Thoracic aorta (tissue), 2 donors: Measurements from ENCODE around the gene MIPOL1. TPM values are rescaled to one million over a fixed set of nuclear protein-coding genes. Genes with fewer than 3 reads are reported as not detected.

Experiments
- ATAC-seq: fragments of 150-250 bp; one replicate; pipeline ENCODE4 v1.8.0; 2017; ENCODE audit warnings: low read depth; ENCODE audit not compliant: insufficient number of reproducible peaks, low FRiP score
- DNase-seq: peaks from one replicate; pipeline ENCODE4 v3.0.0-alpha.2; 2020; ENCODE audit warnings: low spot score
- H3K27ac ChIP-seq, 2 donors: fragments of 200-600 bp; sonication (generic); 1 replicate in 1 of 2; 2 replicates in 1 of 2; pipeline ENCODE4 v1.5.1; 2016; ENCODE audit warnings: mild to moderate bottlenecking in 2 of 2, moderate library complexity in 2 of 2
- H3K27me3 ChIP-seq: fragments of 200-600 bp; sonication (generic); replicated peaks from 2 replicates; pipeline ENCODE4 v1.6.0; 2016; ENCODE audit warnings: mild to moderate bottlenecking; ENCODE audit not compliant: insufficient read depth
- H3K36me3 ChIP-seq: fragments of 200-600 bp; sonication (generic); one replicate; pipeline ENCODE4 v1.5.1; 2016
- H3K4me1 ChIP-seq, 2 donors: fragments of 200-600 bp; sonication (generic); 1 replicate in 1 of 2; 2 replicates in 1 of 2; pipeline versions ENCODE4 v1.5.1 to v1.6.0; 2016; ENCODE audit warnings: low read depth in 2 of 2, mild to moderate bottlenecking in 1 of 2; ENCODE audit not compliant: control insufficient read depth in 1 of 2
- H3K4me3 ChIP-seq: fragments of 200-600 bp; sonication (generic); 2 replicates; pipeline ENCODE4 v1.5.1; 2016; ENCODE audit warnings: mild to moderate bottlenecking
- H3K9me3 ChIP-seq: fragments of 200-600 bp; sonication (generic); 2 replicates; pipeline ENCODE4 v1.5.1; 2016
- total RNA-seq, 2 donors: library from RNA; depleted of rRNA; stranded (reverse); fragments of >200 nt; gene quantifications; one replicate each; pipeline versions ENCODE4 v1.1.0 to v1.2.3, GENCODE V29; 2016
- TF ChIP-seq, protein P1 (sequence below): fragments of 200-600 bp; sonication (generic); IDR thresholded peaks from one replicate; pipeline ENCODE4 v1.5.1; 2019; ENCODE audit warnings: antibody characterized with exemption

MIPOL1 gene
- total RNA-seq, 2 donors from 2014 or later, result 13.1 to 16.8 TPM

DNA sequence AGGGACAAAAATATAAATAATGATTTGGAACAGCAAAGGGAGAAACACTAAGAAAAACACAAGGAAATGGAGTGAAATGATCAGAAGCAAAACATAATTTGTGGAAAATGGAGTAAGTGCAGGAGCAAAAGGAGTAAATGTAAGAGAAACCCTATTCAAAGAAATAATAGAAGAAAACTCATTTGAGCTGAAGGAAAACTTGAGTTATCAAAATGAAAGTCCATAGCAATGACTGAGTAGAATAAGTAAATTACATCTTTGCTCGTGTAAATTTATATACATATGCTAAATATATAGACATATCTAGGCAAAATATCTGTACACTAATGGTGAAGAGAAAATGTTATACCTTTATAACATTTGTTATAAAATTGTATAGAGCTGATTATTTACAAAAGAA lies 203.4 kb downstream of the MIPOL1 start:
- Histone ChIP-seq H3K27ac (no peak overlapping the region), H3K9me3 (peaks cover 6% of the 10 kb centered on the region), H3K27me3 (no peaks in the 10 kb centered on the region), H3K4me1 (no peaks in the 10 kb centered on the region), H3K4me3 (no peak overlapping the region), H3K36me3 (no peaks in the 10 kb centered on the region)
- TF ChIP-seq, protein P1, sequence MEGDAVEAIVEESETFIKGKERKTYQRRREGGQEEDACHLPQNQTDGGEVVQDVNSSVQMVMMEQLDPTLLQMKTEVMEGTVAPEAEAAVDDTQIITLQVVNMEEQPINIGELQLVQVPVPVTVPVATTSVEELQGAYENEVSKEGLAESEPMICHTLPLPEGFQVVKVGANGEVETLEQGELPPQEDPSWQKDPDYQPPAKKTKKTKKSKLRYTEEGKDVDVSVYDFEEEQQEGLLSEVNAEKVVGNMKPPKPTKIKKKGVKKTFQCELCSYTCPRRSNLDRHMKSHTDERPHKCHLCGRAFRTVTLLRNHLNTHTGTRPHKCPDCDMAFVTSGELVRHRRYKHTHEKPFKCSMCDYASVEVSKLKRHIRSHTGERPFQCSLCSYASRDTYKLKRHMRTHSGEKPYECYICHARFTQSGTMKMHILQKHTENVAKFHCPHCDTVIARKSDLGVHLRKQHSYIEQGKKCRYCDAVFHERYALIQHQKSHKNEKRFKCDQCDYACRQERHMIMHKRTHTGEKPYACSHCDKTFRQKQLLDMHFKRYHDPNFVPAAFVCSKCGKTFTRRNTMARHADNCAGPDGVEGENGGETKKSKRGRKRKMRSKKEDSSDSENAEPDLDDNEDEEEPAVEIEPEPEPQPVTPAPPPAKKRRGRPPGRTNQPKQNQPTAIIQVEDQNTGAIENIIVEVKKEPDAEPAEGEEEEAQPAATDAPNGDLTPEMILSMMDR, result no peak
- ATAC-seq (no peak), DNase-seq (no peak)

- TF ChIP-seq, protein P1, result no peak
- Histone ChIP-seq H3K27ac (no peak overlapping the region), H3K36me3 (no peaks in the 10 kb centered on the region), H3K9me3 (peaks cover 6% of the 10 kb centered on the region), H3K4me3 (no peak overlapping the region), H3K27me3 (no peaks in the 10 kb centered on the region), H3K4me1 (no peaks in the 10 kb centered on the region)
- DNase-seq (no peak), ATAC-seq (no peak)
These were observed 205.9 kb downstream of the MIPOL1 start for GRCh38 chr14:37403626-37404025.

DNA sequence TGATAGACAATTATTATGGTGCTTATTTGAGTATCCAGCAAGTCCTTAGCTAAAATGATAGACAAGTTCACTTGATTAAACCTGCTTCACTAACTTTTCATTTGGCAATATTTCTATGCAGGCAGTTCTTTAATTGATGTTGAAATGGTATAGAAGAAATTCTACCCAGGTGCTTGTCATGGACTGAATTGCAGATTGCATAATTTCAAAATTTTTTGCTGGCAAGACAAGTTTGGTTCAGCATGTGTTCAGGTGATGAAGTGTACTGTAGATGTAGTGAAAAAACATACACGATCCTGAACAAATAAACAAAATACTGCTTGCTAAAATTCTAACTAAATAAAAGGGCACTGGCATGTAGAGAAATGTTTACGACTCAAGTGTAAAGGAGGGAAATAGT lies 208.4 kb downstream of the MIPOL1 start:
- Histone ChIP-seq H3K4me1 (no peaks in the 10 kb centered on the region), H3K36me3 (no peaks in the 10 kb centered on the region), H3K27me3 (no peaks in the 10 kb centered on the region), H3K4me3 (no peak overlapping the region), H3K9me3 (no peaks in the 10 kb centered on the region), H3K27ac (no peak overlapping the region)
- ATAC-seq (no peak), DNase-seq (no peak)
- TF ChIP-seq, protein P1, result no peak

DNA sequence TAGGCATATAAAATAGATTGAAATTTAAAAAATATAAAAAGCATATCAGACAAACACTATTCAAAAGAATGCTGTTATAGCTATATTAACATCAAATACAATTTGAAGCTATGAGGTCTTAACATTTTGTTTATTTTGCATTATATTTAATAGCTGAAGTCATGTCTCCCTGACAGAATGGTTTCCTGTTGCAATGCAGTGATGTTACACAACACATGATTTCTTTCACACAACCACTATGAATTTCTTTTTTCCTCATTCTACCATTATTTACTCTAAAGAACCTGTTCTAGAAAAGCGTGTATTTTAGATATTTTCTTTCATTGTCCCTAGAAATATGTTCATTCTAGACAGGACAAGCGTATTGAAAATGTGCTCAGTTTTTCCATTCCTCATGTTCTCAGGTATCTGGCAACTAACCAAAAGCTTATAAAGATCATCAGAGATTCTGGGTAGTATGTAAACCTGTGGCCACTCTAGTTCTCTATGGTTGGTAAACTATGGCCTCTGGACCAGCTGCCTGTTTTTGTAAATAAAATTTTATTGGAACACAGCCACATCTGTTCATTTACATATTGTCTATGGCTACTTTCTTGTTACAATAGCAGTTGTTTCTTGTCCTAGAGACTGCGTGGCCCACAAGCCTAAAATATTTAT lies 213.5 kb downstream of the MIPOL1 start:
- Histone ChIP-seq H3K4me3 (no peak overlapping the region), H3K4me1 (no peaks in the 10 kb centered on the region), H3K27me3 (no peaks in the 10 kb centered on the region), H3K36me3 (no peaks in the 10 kb centered on the region), H3K9me3 (no peaks in the 10 kb centered on the region), H3K27ac (no peak overlapping the region)
- ATAC-seq (no peak), DNase-seq (no peak)
- TF ChIP-seq, protein P1, result no peak

GRCh38 chr14:37413050-37413449 lies 215.3 kb downstream of the MIPOL1 start:
- TF ChIP-seq, protein P1, result no peak
- no peak for ATAC-seq
- H3K27ac ChIP-seq, result no peak overlapping the region

More at GRCh38 chr14:37413050-37413449, 215.3 kb downstream of the MIPOL1 start:
- no peaks in the 10 kb centered on the region for H3K27me3 ChIP-seq
- DNase-seq, result no peak
- H3K36me3 ChIP-seq, result no peaks in the 10 kb centered on the region
- H3K4me1 ChIP-seq, result peaks cover 0 to 3% of the 10 kb centered on the region in 2 donors
- no peak overlapping the region for H3K4me3 ChIP-seq
- H3K9me3 ChIP-seq, result no peaks in the 10 kb centered on the region
